ENCODE measurements around the gene PRICKLE1.

Gene PRICKLE1

GRCh38 chr12:42582498-42582897, 7.0 kb downstream of the PRICKLE1 start:
- H4K20me1 ChIP-seq (ENCODE audit: insufficient read depth): no peaks in the 10 kb centered on the region
- TF ChIP-seq CTCF (conservative IDR thresholded peaks at IDR 0.05; ENCODE audit: low read depth, low read length): no peak
- H2AFZ ChIP-seq (ENCODE audit: low read depth): no peak overlapping the region
- H3K9ac ChIP-seq: no peak overlapping the region
- no peak overlapping the region for H3K4me2 ChIP-seq
- no peaks in the 10 kb centered on the region for H3K36me3 ChIP-seq (ENCODE audit: insufficient read depth)
- peaks cover under 1% of the 10 kb centered on the region; the same call in 1 of the 2 replicates for H3K27me3 ChIP-seq (ENCODE audit: insufficient read depth, low read depth)
- H3K4me3 ChIP-seq (IDR thresholded peaks at IDR 0.05; ENCODE audit: insufficient read depth, low read depth, low read length): no peak overlapping the region
- no peak overlapping the region for H3K27ac ChIP-seq
- no peaks in the 10 kb centered on the region for H3K4me1 ChIP-seq (ENCODE audit: low read depth, poor library complexity, severe bottlenecking)
- H3K79me2 ChIP-seq (ENCODE audit: insufficient read depth, low read depth): no peaks in the 10 kb centered on the region

- Histone ChIP-seq H3K27me3 (ENCODE audit: insufficient read depth, low read depth) (no peaks in the 10 kb centered on the region), H3K4me1 (ENCODE audit: low read depth, poor library complexity, severe bottlenecking) (no peaks in the 10 kb centered on the region), H4K20me1 (ENCODE audit: insufficient read depth) (no peaks in the 10 kb centered on the region), H3K4me2 (no peak overlapping the region), H3K4me3 (IDR thresholded peaks at IDR 0.05; ENCODE audit: insufficient read depth, low read depth, low read length) (no peak overlapping the region), H3K9ac (no peak overlapping the region), H2AFZ (ENCODE audit: low read depth) (no peak overlapping the region), H3K36me3 (ENCODE audit: insufficient read depth) (no peaks in the 10 kb centered on the region), H3K79me2 (ENCODE audit: insufficient read depth, low read depth) (no peaks in the 10 kb centered on the region), H3K27ac (no peak overlapping the region)
- no peak for TF ChIP-seq CTCF (conservative IDR thresholded peaks at IDR 0.05; ENCODE audit: low read depth, low read length)
These were observed 7.5 kb downstream of the PRICKLE1 start for GRCh38 chr12:42582050-42582449.

GRCh38 chr12:42576374-42576773, 13.2 kb downstream of the PRICKLE1 start:
- TF ChIP-seq CTCF (conservative IDR thresholded peaks at IDR 0.05; ENCODE audit: low read depth, low read length): no peak
- H3K27ac ChIP-seq: no peak overlapping the region
- H4K20me1 ChIP-seq (ENCODE audit: insufficient read depth): no peaks in the 10 kb centered on the region
- H3K4me1 ChIP-seq (ENCODE audit: low read depth, poor library complexity, severe bottlenecking): peaks cover 3% of the 10 kb centered on the region
- no peak overlapping the region for H2AFZ ChIP-seq (ENCODE audit: low read depth)
- H3K4me2 ChIP-seq: no peak overlapping the region
- H3K9ac ChIP-seq: no peak overlapping the region
- H3K4me3 ChIP-seq (IDR thresholded peaks at IDR 0.05; ENCODE audit: insufficient read depth, low read depth, low read length): no peak overlapping the region
- no peaks in the 10 kb centered on the region for H3K36me3 ChIP-seq (ENCODE audit: insufficient read depth)
- no peaks in the 10 kb centered on the region for H3K27me3 ChIP-seq (ENCODE audit: insufficient read depth, low read depth)
- no peaks in the 10 kb centered on the region for H3K79me2 ChIP-seq (ENCODE audit: insufficient read depth, low read depth)

- no peak overlapping the region for H3K9ac ChIP-seq
- no peak overlapping the region for H3K27ac ChIP-seq
- no peak overlapping the region for H3K4me3 ChIP-seq (IDR thresholded peaks at IDR 0.05; ENCODE audit: insufficient read depth, low read depth, low read length)
- no peaks in the 10 kb centered on the region for H3K36me3 ChIP-seq (ENCODE audit: insufficient read depth)
- no peak for TF ChIP-seq CTCF (conservative IDR thresholded peaks at IDR 0.05; ENCODE audit: low read depth, low read length)
- peaks cover 3% of the 10 kb centered on the region for H3K4me1 ChIP-seq (ENCODE audit: low read depth, poor library complexity, severe bottlenecking)
- no peaks in the 10 kb centered on the region for H3K27me3 ChIP-seq (ENCODE audit: insufficient read depth, low read depth)
- no peak overlapping the region for H3K4me2 ChIP-seq
- H4K20me1 ChIP-seq (ENCODE audit: insufficient read depth): no peaks in the 10 kb centered on the region
- H3K79me2 ChIP-seq (ENCODE audit: insufficient read depth, low read depth): no peaks in the 10 kb centered on the region
- H2AFZ ChIP-seq (ENCODE audit: low read depth): no peak overlapping the region
These were observed 13.8 kb downstream of the PRICKLE1 start for GRCh38 chr12:42575717-42576116.
